K562 treated with DMSO at 1 percent for 24 hours (cell line): ENCODE data around the gene ANO5. TPM values are rescaled to one million over a fixed set of nuclear protein-coding genes. Genes with fewer than 3 reads are reported as not detected.

Experiments used
- total RNA-seq: library from RNA; unstranded; fragments of 300-600 nt; gene quantifications from 2 replicates; pipeline ENCODE4 v1.2.3, GENCODE V29; 2022; ENCODE audit warnings: low read depth; ENCODE audit not compliant: insufficient read depth

ANO5 gene, protein sequence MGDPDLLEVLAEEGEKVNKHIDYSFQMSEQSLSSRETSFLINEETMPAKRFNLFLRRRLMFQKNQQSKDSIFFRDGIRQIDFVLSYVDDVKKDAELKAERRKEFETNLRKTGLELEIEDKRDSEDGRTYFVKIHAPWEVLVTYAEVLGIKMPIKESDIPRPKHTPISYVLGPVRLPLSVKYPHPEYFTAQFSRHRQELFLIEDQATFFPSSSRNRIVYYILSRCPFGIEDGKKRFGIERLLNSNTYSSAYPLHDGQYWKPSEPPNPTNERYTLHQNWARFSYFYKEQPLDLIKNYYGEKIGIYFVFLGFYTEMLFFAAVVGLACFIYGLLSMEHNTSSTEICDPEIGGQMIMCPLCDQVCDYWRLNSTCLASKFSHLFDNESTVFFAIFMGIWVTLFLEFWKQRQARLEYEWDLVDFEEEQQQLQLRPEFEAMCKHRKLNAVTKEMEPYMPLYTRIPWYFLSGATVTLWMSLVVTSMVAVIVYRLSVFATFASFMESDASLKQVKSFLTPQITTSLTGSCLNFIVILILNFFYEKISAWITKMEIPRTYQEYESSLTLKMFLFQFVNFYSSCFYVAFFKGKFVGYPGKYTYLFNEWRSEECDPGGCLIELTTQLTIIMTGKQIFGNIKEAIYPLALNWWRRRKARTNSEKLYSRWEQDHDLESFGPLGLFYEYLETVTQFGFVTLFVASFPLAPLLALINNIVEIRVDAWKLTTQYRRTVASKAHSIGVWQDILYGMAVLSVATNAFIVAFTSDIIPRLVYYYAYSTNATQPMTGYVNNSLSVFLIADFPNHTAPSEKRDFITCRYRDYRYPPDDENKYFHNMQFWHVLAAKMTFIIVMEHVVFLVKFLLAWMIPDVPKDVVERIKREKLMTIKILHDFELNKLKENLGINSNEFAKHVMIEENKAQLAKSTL
- 0.27 and 0.50 TPM in 2 replicates for total RNA-seq

DNA sequence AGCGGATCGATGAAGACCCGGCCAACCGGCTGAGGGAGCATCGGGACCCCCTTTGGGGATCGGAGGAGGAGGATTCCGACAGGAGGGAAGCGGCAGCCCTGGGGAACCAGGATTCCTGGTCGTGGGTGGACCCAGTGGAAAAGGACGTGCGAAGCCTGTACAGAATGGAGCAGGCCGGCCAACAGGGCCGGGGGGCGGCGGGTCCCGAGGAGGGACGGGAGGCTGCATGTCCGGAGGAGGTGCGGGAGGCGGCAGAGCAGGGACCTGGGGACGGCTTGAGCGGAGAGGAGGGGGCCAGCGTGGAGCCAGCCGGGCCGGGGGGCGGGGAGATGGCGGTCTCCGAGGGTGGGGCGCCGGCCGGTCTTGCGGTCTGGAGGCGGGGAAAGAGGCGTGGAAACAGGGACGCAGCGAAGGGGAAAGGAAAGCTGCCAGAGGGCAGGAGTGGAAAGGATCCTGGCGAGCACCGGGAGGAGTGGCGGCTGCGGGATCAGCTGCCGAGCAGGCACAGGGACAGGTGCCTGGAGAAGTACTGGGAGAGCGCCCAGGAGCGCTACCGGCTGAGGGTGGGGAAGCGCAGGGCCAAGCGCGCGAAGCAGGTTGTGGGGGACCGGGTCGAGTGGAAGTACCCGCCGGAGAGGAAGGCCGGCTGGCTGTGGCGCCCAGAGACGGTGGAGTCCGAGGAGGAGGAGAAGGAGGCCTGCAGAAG, at the start of gene ANO5:
TSS of gene ANO5 (plus strand) at position 444 of the 706 bp plus-strand sequence. CDS start 408 bp downstream, outside the sequence.

Other genes starting within 250 kb of the ANO5 start
- gene SLC17A6, start 145.3 kb downstream of the ANO5 start, total RNA-seq: not detected in 2 replicates